ENCODE results near the gene IFNLR1.

Gene IFNLR1

GRCh38 chr1:24189528-24189927 lies 2.4 kb upstream of the IFNLR1 start:
- Histone ChIP-seq H3K27me3 (replicated peaks; ENCODE audit: control insufficient read depth, insufficient read depth, low read length) (no peaks in the 10 kb centered on the region), H3K4me3 (replicated peaks; ENCODE audit: low read depth, low read length) (no peak overlapping the region), H3K36me3 (ENCODE audit: control insufficient read depth, insufficient read depth, low read length) (no peaks in the 10 kb centered on the region)
- TF ChIP-seq, protein P1, sequence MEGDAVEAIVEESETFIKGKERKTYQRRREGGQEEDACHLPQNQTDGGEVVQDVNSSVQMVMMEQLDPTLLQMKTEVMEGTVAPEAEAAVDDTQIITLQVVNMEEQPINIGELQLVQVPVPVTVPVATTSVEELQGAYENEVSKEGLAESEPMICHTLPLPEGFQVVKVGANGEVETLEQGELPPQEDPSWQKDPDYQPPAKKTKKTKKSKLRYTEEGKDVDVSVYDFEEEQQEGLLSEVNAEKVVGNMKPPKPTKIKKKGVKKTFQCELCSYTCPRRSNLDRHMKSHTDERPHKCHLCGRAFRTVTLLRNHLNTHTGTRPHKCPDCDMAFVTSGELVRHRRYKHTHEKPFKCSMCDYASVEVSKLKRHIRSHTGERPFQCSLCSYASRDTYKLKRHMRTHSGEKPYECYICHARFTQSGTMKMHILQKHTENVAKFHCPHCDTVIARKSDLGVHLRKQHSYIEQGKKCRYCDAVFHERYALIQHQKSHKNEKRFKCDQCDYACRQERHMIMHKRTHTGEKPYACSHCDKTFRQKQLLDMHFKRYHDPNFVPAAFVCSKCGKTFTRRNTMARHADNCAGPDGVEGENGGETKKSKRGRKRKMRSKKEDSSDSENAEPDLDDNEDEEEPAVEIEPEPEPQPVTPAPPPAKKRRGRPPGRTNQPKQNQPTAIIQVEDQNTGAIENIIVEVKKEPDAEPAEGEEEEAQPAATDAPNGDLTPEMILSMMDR (IDR thresholded peaks at IDR 0.05; ENCODE audit: insufficient read depth, low read length, poor library complexity, severe bottlenecking): no peak
- DNase-seq (ENCODE audit: extremely low read depth, insufficient read length): peak; percentile 61

GRCh38 chr1:24186711-24186992 lies 437 bp downstream of the IFNLR1 start:
- no peak for DNase-seq (ENCODE audit: extremely low read depth, insufficient read length)
- Histone ChIP-seq H3K27me3 (replicated peaks; ENCODE audit: control insufficient read depth, insufficient read depth, low read length) (no peaks in the 10 kb centered on the region), H3K36me3 (ENCODE audit: control insufficient read depth, insufficient read depth, low read length) (no peaks in the 10 kb centered on the region; the same call in none of the 2 replicates), H3K4me3 (replicated peaks; ENCODE audit: low read depth, low read length) (peak overlapping the region; percentile 81)
- TF ChIP-seq, protein P1 (IDR thresholded peaks at IDR 0.05; ENCODE audit: insufficient read depth, low read length, poor library complexity, severe bottlenecking): no peak

- peak overlapping the region; percentile 81 for H3K4me3 ChIP-seq (replicated peaks; ENCODE audit: low read depth, low read length)
- H3K27me3 ChIP-seq (replicated peaks; ENCODE audit: control insufficient read depth, insufficient read depth, low read length): no peaks in the 10 kb centered on the region
- no peaks in the 10 kb centered on the region; the same call in none of the 2 replicates for H3K36me3 ChIP-seq (ENCODE audit: control insufficient read depth, insufficient read depth, low read length)
- TF ChIP-seq, protein P1 (IDR thresholded peaks at IDR 0.05; ENCODE audit: insufficient read depth, low read length, poor library complexity, severe bottlenecking): no peak
- DNase-seq (ENCODE audit: extremely low read depth, insufficient read length): no peak
Measured at GRCh38 chr1:24186031-24186710, 918 bp downstream of the IFNLR1 start.

GRCh38 chr1:24185076-24185475 lies 2.0 kb downstream of the IFNLR1 start:
- H3K4me3 ChIP-seq (replicated peaks; ENCODE audit: low read depth, low read length): peak overlapping the region; percentile 4; the same call in 1 of the 2 replicates
- H3K27me3 ChIP-seq (replicated peaks; ENCODE audit: control insufficient read depth, insufficient read depth, low read length): no peaks in the 10 kb centered on the region
- H3K36me3 ChIP-seq (ENCODE audit: control insufficient read depth, insufficient read depth, low read length): no peaks in the 10 kb centered on the region; the same call in none of the 2 replicates
- DNase-seq (ENCODE audit: extremely low read depth, insufficient read length): no peak
- TF ChIP-seq, protein P1 (IDR thresholded peaks at IDR 0.05; ENCODE audit: insufficient read depth, low read length, poor library complexity, severe bottlenecking): no peak

GRCh38 chr1:24182061-24182460 lies 5.0 kb downstream of the IFNLR1 start:
- TF ChIP-seq, protein P1 (IDR thresholded peaks at IDR 0.05; ENCODE audit: insufficient read depth, low read length, poor library complexity, severe bottlenecking): no peak
- no peak for DNase-seq (ENCODE audit: extremely low read depth, insufficient read length)
- peaks cover 5% of the 10 kb centered on the region for H3K36me3 ChIP-seq (ENCODE audit: control insufficient read depth, insufficient read depth, low read length)
- no peaks in the 10 kb centered on the region for H3K27me3 ChIP-seq (replicated peaks; ENCODE audit: control insufficient read depth, insufficient read depth, low read length)
- no peak overlapping the region for H3K4me3 ChIP-seq (replicated peaks; ENCODE audit: low read depth, low read length)

DNA sequence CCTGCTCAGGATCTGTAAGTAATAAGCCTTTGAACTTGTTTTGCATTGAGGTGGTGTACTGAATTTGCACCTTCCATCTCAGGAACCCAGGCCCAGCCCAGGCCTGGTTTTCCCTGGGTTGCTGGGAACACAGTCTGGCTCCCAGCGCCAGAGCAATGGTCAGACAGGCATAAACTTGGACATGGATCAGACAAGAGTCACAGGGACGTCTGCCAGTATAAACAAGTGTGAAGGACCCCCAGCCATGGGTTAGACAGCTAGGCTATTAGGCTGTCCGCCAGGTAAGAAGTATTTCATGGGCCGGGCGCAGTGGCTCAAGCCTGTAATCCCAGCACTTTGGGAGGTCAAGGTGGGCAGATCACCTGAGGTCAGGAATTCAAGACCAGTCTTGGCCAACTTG lies 5.5 kb downstream of the IFNLR1 start:
- H3K36me3 ChIP-seq (ENCODE audit: control insufficient read depth, insufficient read depth, low read length): peaks cover 5% of the 10 kb centered on the region

More for the DNA sequence above, 5.5 kb downstream of the IFNLR1 start:
- Histone ChIP-seq H3K27me3 (replicated peaks; ENCODE audit: control insufficient read depth, insufficient read depth, low read length) (no peaks in the 10 kb centered on the region), H3K4me3 (replicated peaks; ENCODE audit: low read depth, low read length) (no peak overlapping the region)
- no peak for DNase-seq (ENCODE audit: extremely low read depth, insufficient read length)
- TF ChIP-seq, protein P1 (IDR thresholded peaks at IDR 0.05; ENCODE audit: insufficient read depth, low read length, poor library complexity, severe bottlenecking): no peak
